GM21447 (cell line): ENCODE data around the gene SIT1.
"Not testable (repeated sequence)": the region's sequence is repeated elsewhere in the genome, so short reads cannot be mapped to it uniquely, and the experiment has no call there.

ENCODE experiments used
- ATAC-seq: cut with Tn5 transposase; IDR thresholded peaks from one replicate; pipeline ENCODE4 v1.9.1; 2021; ENCODE audit not compliant: unreplicated experiment

The SIT1 gene

GRCh38 chr9:35638751-35639150, 12.0 kb downstream of the SIT1 start:
- ATAC-seq = not testable (repeated sequence)

GRCh38 chr9:35637427-35637955, 13.2 kb downstream of the SIT1 start:
- ATAC-seq = not testable (repeated sequence)

GRCh38 chr9:35636877-35637246, 13.9 kb downstream of the SIT1 start:
- ATAC-seq = not testable (repeated sequence)

GRCh38 chr9:35636135-35636876, 14.4 kb downstream of the SIT1 start:
- ATAC-seq = no peak

- ATAC-seq = no peak
These were observed 15.0 kb downstream of the SIT1 start for GRCh38 chr9:35635730-35636129.

- ATAC-seq = no peak
These were observed 21.1 kb downstream of the SIT1 start for GRCh38 chr9:35629597-35629996.

GRCh38 chr9:35628389-35628991, 22.2 kb downstream of the SIT1 start:
- no peak for ATAC-seq

- no peak for ATAC-seq
These were observed 23.2 kb downstream of the SIT1 start for GRCh38 chr9:35627575-35627974.

- peak; percentile 49 for ATAC-seq
These were observed 31.0 kb downstream of the SIT1 start for GRCh38 chr9:35619800-35620158.

GRCh38 chr9:35618854-35619799, 31.6 kb downstream of the SIT1 start:
- ATAC-seq = peak; percentile 58

- no peak for ATAC-seq
These were observed 32.4 kb downstream of the SIT1 start, which contains the start of gene CD72 for GRCh38 chr9:35618325-35618727. TSS of gene CD72 (minus strand) at chr9:35618413. CDS start at chr9:35618303, 110 bp downstream.

GRCh38 chr9:35617548-35617947, 33.2 kb downstream of the SIT1 start:
- ATAC-seq = no peak

- peak; percentile 34 for ATAC-seq
These were observed 33.9 kb downstream of the SIT1 start for GRCh38 chr9:35616681-35617459.

- no peak for ATAC-seq
These were observed 34.6 kb downstream of the SIT1 start for GRCh38 chr9:35615981-35616680.

- ATAC-seq = no peak
These were observed 37.9 kb downstream of the SIT1 start for GRCh38 chr9:35612843-35613242.

GRCh38 chr9:35612066-35612465, 38.7 kb downstream of the SIT1 start:
- ATAC-seq = not testable (repeated sequence)

GRCh38 chr9:35611230-35611797, 39.4 kb downstream of the SIT1 start:
- ATAC-seq = peak; percentile 66

- ATAC-seq = no peak
These were observed 40.9 kb downstream of the SIT1 start for GRCh38 chr9:35609820-35610163.

- no peak for ATAC-seq
These were observed 41.5 kb downstream of the SIT1 start for GRCh38 chr9:35609001-35609819.
